Heart right ventricle (tissue), 16 donors: Measurements from ENCODE around the gene LPP. TPM values are rescaled to one million over a fixed set of nuclear protein-coding genes. Genes with fewer than 3 reads are reported as not detected.

Experiments
- ATAC-seq, 8 donors: fragments of 200-7000 bp; cut with Tn5 transposase; one replicate each; pipeline ENCODE4 v1.9.1; 2020; ENCODE audit warnings: mild to moderate bottlenecking in 8 of 8, moderate library complexity in 8 of 8, moderate number of reproducible peaks in 1 of 8
- DNase-seq, 2 donors: peaks; one replicate each; pipeline ENCODE4 v3.0.0-alpha.2; 2020
- H3K27ac ChIP-seq, 10 donors: fragments of 200-600 bp; sonication (generic) in 2 of 10; one replicate each; pipeline versions ENCODE4 v1.5.0 to v1.8.0; 2020 to 2022; ENCODE audit warnings: mild to moderate bottlenecking in 3 of 10
- H3K27me3 ChIP-seq, 7 donors: fragments of 200-600 bp; one replicate each; pipeline ENCODE4 v1.8.0; 2021 to 2022; ENCODE audit warnings: mild to moderate bottlenecking in 2 of 7
- H3K36me3 ChIP-seq, 9 donors: fragments of 200-600 bp; sonication (generic) in 1 of 9; one replicate each; pipeline versions ENCODE4 v1.5.0 to v1.8.0; 2020 to 2022; ENCODE audit warnings: mild to moderate bottlenecking in 2 of 9
- H3K4me1 ChIP-seq, 9 donors: fragments of 200-600 bp; sonication (generic) in 1 of 9; one replicate each; pipeline versions ENCODE4 v1.5.0 to v1.8.0; 2020 to 2022; ENCODE audit warnings: mild to moderate bottlenecking in 4 of 9
- H3K4me3 ChIP-seq, 10 donors: fragments of 200-600 bp; sonication (generic) in 2 of 10; one replicate each; pipeline versions ENCODE4 v1.5.0 to v1.8.0; 2020 to 2022; ENCODE audit warnings: mild to moderate bottlenecking in 7 of 10, moderate library complexity in 2 of 10
- H3K9me3 ChIP-seq, 11 donors: fragments of 200-600 bp in 10 of 11; sonication (generic) in 2 of 11; one replicate each; pipeline versions ENCODE4 v1.5.0 to v1.8.0; 2013 to 2022; ENCODE audit warnings: mild to moderate bottlenecking in 2 of 11, control low read depth in 1 of 11, moderate library complexity in 1 of 11
- CTCF ChIP-seq, 9 donors: fragments of 200-600 bp; sonication (generic) in 2 of 9; IDR thresholded peaks; one replicate each; pipeline versions ENCODE4 v1.5.0 to v1.8.0; 2021 to 2022; ENCODE audit warnings: antibody characterized with exemption in 9 of 9, mild to moderate bottlenecking in 5 of 9, moderate library complexity in 1 of 9
- WGBS, 2 donors: extraction: QIAGEN DNeasy Blood & Tissue Kit; methylation state at CpG; one replicate each; pipeline ENCODE4 v1.1.7; 2013; ENCODE audit warnings: inconsistent platforms in 1 of 2; 5-methylcytosine and 5-hydroxymethylcytosine counted together
- intact Hi-C, 10 donors: fragments of 100-400 bp; cut with DNase I; formaldehyde crosslinking; loops; one replicate each; pipeline versions ENCODE4 v1.11.1 to v1.14.2; 2022
- polyA plus RNA-seq, 2 donors: library from polyadenylated mRNA; stranded (reverse); fragments of 200-250 nt; gene quantifications; one replicate each; pipeline ENCODE4 v1.2.3, GENCODE V29; 2013
- total RNA-seq, 10 donors: library from RNA; stranded (reverse); fragmentation: NEBNext Ultra II Directional in 3 of 10; extraction: Animal tissue kit (Norgen Biotek cat#: 25700) in 3 of 10; gene quantifications; one replicate each; pipeline versions ENCODE4 v1.2.1 to v1.2.4, GENCODE V29; 2021 to 2023
- donor health status: Arrhythmogenic right ventricular cardiomyopathy.
- donor health status: ischemic (EF 13 %, LVEDD 7.1; RV severe dilation, severe dysfunction).
- donor health status: healthy with polysubstance abuse.
- donor health status: DM: no; HTN: yes; CAD: no.
- donor health status: DM: no; HTN: no; CAD: no.
- donor health status: ischemic (EF 25% LVEDD 6.9; RV normal size, moderate dysfunction).
- donor health status: ischemic (EF 25% LVEDD 5.7; RV mildly dilated, moderate dysfunction).
- donor health status: healthy.
- donor health status: DM: yes; HTN: yes; CAD: no.
- donor health status: Ischemic cardiomyopathy.
- donor health status: ischemic (EF 35%, LVEDD 5.7; RV mildly dilated, moderate dysfunction).
- donor health status: nonischemic (EF 11% LVEDD 7.7; RV severe dilation, severe dysfunction).
- donor health status: DM: yes; HTN: yes; CAD: no.
- donor health status: PGD.
- donor health status: ischemic (EF 29% LVEDD 5.4; RV normal size, mild dysfunction).
- donor health status: nonischemic (EF 23%, LVEDD 6.1; RV moderate dilation, normal function).

Gene LPP
- total and polyA plus RNA-seq, 12 donors = 8.5 to 188 (median 140) TPM

GRCh38 chr3:188671971-188672370 lies 518.0 kb downstream of the LPP start:
- no peaks in the 10 kb centered on the region for H3K36me3 ChIP-seq
- peaks cover 0 to 46% (median 31%) of the 10 kb centered on the region in 9 donors for H3K4me1 ChIP-seq
- no peak for TF ChIP-seq CTCF (IDR thresholded peaks at IDR 0.05)
- no peaks in the 10 kb centered on the region for H3K27me3 ChIP-seq
- no peak overlapping the region for H3K4me3 ChIP-seq
- no peak for DNase-seq
- peak overlapping the region in 1 of 10 donors; percentile 44 for H3K27ac ChIP-seq
- peaks cover 0 to 7% (median 0%) of the 10 kb centered on the region in 11 donors for H3K9me3 ChIP-seq
- ATAC-seq = no peak
- intact Hi-C loops = no loop called here
- 57 to 61% methylated on average over 4 of the region's 4 CpGs for WGBS, 2 donors

DNA sequence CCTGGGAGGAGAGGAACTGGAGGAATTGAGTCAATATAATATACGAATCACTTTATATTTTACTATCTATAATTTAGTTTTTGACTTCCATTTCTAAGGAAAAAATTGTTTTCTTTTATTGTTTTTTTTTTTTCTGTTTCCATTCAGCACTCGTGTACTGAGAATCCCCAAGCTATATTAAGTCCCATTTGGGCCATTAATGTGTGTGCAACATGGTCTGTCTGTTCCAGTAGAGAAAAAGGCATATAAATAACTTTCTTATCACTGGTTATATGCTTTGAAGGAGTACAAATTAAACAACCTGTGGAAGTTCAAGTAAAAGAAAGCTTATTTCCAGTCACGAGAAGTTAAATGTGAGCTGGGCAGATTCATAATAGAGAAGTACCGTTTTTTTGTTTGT lies 518.9 kb downstream of the LPP start:
- H3K4me1 ChIP-seq = peaks cover 0 to 38% (median 31%) of the 10 kb centered on the region in 9 donors
- ATAC-seq = peak in 1 of 8 donors; percentile 53
- no peak for TF ChIP-seq CTCF (IDR thresholded peaks at IDR 0.05)
- no peak overlapping the region for H3K4me3 ChIP-seq
- H3K27me3 ChIP-seq = no peaks in the 10 kb centered on the region
- intact Hi-C loops = no loop called here
- H3K36me3 ChIP-seq = no peaks in the 10 kb centered on the region
- H3K9me3 ChIP-seq = peaks cover 0 to 8% (median 0%) of the 10 kb centered on the region in 11 donors
- no peak for DNase-seq
- peak overlapping the region in 2 of 10 donors; percentile 18 to 44 for H3K27ac ChIP-seq
- 59 to 64% methylated on average over 4 of the region's 4 CpGs for WGBS, 2 donors

DNA sequence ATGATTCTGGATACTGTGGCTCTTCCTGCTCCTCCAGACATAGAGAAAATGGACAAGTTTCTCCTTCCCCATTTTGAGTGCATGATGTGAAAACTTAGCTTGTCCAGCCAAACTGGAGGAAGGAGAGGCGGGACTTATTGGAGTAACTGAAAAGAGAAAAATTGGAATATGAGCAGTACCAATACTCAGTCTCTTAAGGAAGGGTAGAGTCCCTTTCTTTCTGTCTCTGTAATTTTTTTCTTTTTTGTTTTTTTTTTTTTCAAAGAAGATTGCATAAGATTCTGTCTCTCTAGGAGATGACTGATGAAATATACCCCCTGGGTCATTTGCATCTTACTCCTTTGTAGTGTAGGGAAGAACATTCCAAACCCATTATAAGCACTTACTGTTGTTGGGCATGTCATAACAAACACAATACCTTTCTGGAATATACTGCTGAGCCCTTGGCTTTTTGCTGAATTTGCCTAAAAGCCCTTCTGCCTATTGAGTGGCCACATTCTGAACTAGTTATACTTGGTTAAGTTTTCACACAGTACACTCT lies 519.8 kb downstream of the LPP start:
- Histone ChIP-seq H3K36me3 (no peaks in the 10 kb centered on the region), H3K27me3 (no peaks in the 10 kb centered on the region), H3K9me3 (peaks cover 0 to 8% (median 0%) of the 10 kb centered on the region in 11 donors), H3K4me1 (peaks cover 0 to 38% (median 24%) of the 10 kb centered on the region in 9 donors), H3K4me3 (no peak overlapping the region), H3K27ac (peak overlapping the region in 1 of 10 donors; percentile 44)
- ATAC-seq = peak in 1 of 8 donors; percentile 73
- DNase-seq = no peak
- intact Hi-C loops = no loop called here
- 96 to 98% methylated on average over 1 of the region's 1 CpG for whole genome bisulfite sequencing, 2 donors
- no peak for TF ChIP-seq CTCF (IDR thresholded peaks at IDR 0.05)

GRCh38 chr3:188674595-188674994 lies 520.6 kb downstream of the LPP start:
- H3K9me3 ChIP-seq = peaks cover 0 to 8% (median 0%) of the 10 kb centered on the region in 11 donors
- peaks cover 0 to 39% (median 24%) of the 10 kb centered on the region in 9 donors for H3K4me1 ChIP-seq
- no peaks in the 10 kb centered on the region for H3K27me3 ChIP-seq
- no peak overlapping the region for H3K27ac ChIP-seq
- intact Hi-C loops = no loop called here
- TF ChIP-seq CTCF (IDR thresholded peaks at IDR 0.05) = no peak
- DNase-seq (no peak), ATAC-seq (no peak)
- no peak overlapping the region for H3K4me3 ChIP-seq
- WGBS, 2 donors = 62 to 64% methylated on average over 3 of the region's 3 CpGs
- no peaks in the 10 kb centered on the region for H3K36me3 ChIP-seq
